ENCODE results near the gene ZNFX1. TPM values are rescaled to one million over a fixed set of nuclear protein-coding genes. Genes with fewer than 3 reads are reported as not detected.
A peak's percentile ranks its signal among the peaks of the same experiment; 100 is the strongest.
"Not testable (repeated sequence)": the region's sequence is repeated elsewhere in the genome, so short reads cannot be mapped to it uniquely, and the experiment has no call there.

The ZNFX1 gene
- total RNA-seq, 2 experiments from 2014 or later: 64.2 to 66.6 TPM

GRCh38 chr20:49228676-49229075 is 49.2 kb downstream of the ZNFX1 start:
- Mint-ChIP-seq H3K4me3 (no peak overlapping the region), H3K27ac (no peak overlapping the region), H3K36me3 (peaks cover 35% of the 10 kb centered on the region), H3K27me3 (no peaks in the 10 kb centered on the region), H3K9me3 (no peaks in the 10 kb centered on the region), H3K4me1 (peaks cover 11% of the 10 kb centered on the region)
- DNase-seq (no peak), ATAC-seq (ENCODE audit: low read depth) (no peak)
- POLR2A ChIA-PET: no interaction called here

- ATAC-seq (ENCODE audit: low read depth): no peak
- DNase-seq: no peak
- Mint-ChIP-seq H3K36me3 (peaks cover 35% of the 10 kb centered on the region), H3K4me3 (no peak overlapping the region), H3K9me3 (no peaks in the 10 kb centered on the region), H3K27me3 (no peaks in the 10 kb centered on the region), H3K27ac (no peak overlapping the region), H3K4me1 (peaks cover 11% of the 10 kb centered on the region)
- POLR2A ChIA-PET: no interaction called here
Observed at GRCh38 chr20:49225896-49226295, 52.0 kb downstream of the ZNFX1 start.

GRCh38 chr20:49219924-49220831 is 57.7 kb downstream of the ZNFX1 start:
- ATAC-seq (ENCODE audit: low read depth) (no peak), DNase-seq (no peak)
- Mint-ChIP-seq H3K27me3 (no peaks in the 10 kb centered on the region), H3K9me3 (no peaks in the 10 kb centered on the region), H3K4me3 (peak overlapping the region; percentile 97), H3K4me1 (peaks cover 15% of the 10 kb centered on the region), H3K27ac (peak overlapping the region; percentile 99), H3K36me3 (peaks cover 21% of the 10 kb centered on the region)
- POLR2A ChIA-PET: interaction anchor here (1.2 to 4.3 kb wide), 2 partner anchors 10 to 32 kb away, joined by 5 to 28 read pairs; partner anchors contain the start of gene STAU1

- H3K9me3 Mint-ChIP-seq: no peaks in the 10 kb centered on the region
- POLR2A ChIA-PET: interaction anchor here (0.6 to 4.3 kb wide), 14 partner anchors 11 to 174 kb away, joined by 3 to 28 read pairs (median 4); partner anchors contain the start of genes CSE1L, STAU1 and ZNFX1
- H3K27ac Mint-ChIP-seq: peak within 1 kb of the TSS; percentile 99
- DNase-seq (peak; percentile 94), ATAC-seq (ENCODE audit: low read depth) (peak; percentile 92)
- H3K36me3 Mint-ChIP-seq: peaks cover 14% of the 10 kb centered on the region
- H3K4me1 Mint-ChIP-seq: peaks cover 15% of the 10 kb centered on the region
- peak within 1 kb of the TSS; percentile 97 for H3K4me3 Mint-ChIP-seq
- H3K27me3 Mint-ChIP-seq: no peaks in the 10 kb centered on the region
Observed at GRCh38 chr20:49219091-49219923, 58.5 kb downstream of the ZNFX1 start, which contains the start of gene DDX27. Gene DDX27, plus strand, starts transcription at chr20:49219416. Its CDS starts 33 bp downstream, at chr20:49219449.

GRCh38 chr20:49218739-49219090 is 59.1 kb downstream of the ZNFX1 start:
- Mint-ChIP-seq H3K4me3 (peak overlapping the region; percentile 97), H3K27ac (peak overlapping the region; percentile 99), H3K4me1 (peaks cover 15% of the 10 kb centered on the region), H3K36me3 (peaks cover 11% of the 10 kb centered on the region)
- not testable (repeated sequence) for H3K27me3 Mint-ChIP-seq, H3K9me3 Mint-ChIP-seq
- POLR2A ChIA-PET: interaction anchor here (0.6 to 4.3 kb wide), 13 partner anchors 11 to 173 kb away, joined by 3 to 28 read pairs (median 5); partner anchors contain the start of genes CSE1L, STAU1 and ZNFX1
- ATAC-seq (ENCODE audit: low read depth) (peak; percentile 3), DNase-seq (peak; percentile 46)

GRCh38 chr20:49216991-49217578 is 60.8 kb downstream of the ZNFX1 start:
- Mint-ChIP-seq H3K27me3 (no peaks in the 10 kb centered on the region), H3K4me3 (peak overlapping the region; percentile 68), H3K27ac (peak overlapping the region; percentile 28), H3K9me3 (no peaks in the 10 kb centered on the region), H3K4me1 (peaks cover 15% of the 10 kb centered on the region), H3K36me3 (peaks cover 6% of the 10 kb centered on the region)
- POLR2A ChIA-PET: interaction anchor here (0.5 to 4.3 kb wide), 2 partner anchors 28 to 37 kb away, joined by 3 to 28 read pairs; partner anchors contain the start of gene STAU1
- ATAC-seq (ENCODE audit: low read depth) (peak; percentile 33), DNase-seq (peak; percentile 89)

- ATAC-seq (ENCODE audit: low read depth): no peak
- no peaks in the 10 kb centered on the region for H3K27me3 Mint-ChIP-seq
- H3K9me3 Mint-ChIP-seq: peaks cover 1% of the 10 kb centered on the region
- H3K4me1 Mint-ChIP-seq: peaks cover 11% of the 10 kb centered on the region
- no peaks in the 10 kb centered on the region for H3K36me3 Mint-ChIP-seq
- no peak for DNase-seq
- no peak overlapping the region for H3K4me3 Mint-ChIP-seq
- POLR2A ChIA-PET: interaction anchor here (0.6 kb wide), 1 partner anchor 173 kb away, joined by 5 read pairs; no protein-coding TSS in a partner anchor
- no peak overlapping the region for H3K27ac Mint-ChIP-seq
Observed at GRCh38 chr20:49215232-49215631, 62.6 kb downstream of the ZNFX1 start.

GRCh38 chr20:49214571-49214970 is 63.3 kb downstream of the ZNFX1 start:
- no peaks in the 10 kb centered on the region for H3K36me3 Mint-ChIP-seq
- no peak for DNase-seq
- no peaks in the 10 kb centered on the region for H3K27me3 Mint-ChIP-seq
- no peak overlapping the region for H3K27ac Mint-ChIP-seq
- no peak overlapping the region for H3K4me3 Mint-ChIP-seq
- POLR2A ChIA-PET: interaction anchor here (0.6 kb wide), 1 partner anchor 291 kb away, joined by 3 read pairs; no protein-coding TSS in a partner anchor
- no peak for ATAC-seq (ENCODE audit: low read depth)
- H3K4me1 Mint-ChIP-seq: peaks cover 6% of the 10 kb centered on the region
- H3K9me3 Mint-ChIP-seq: peaks cover 4% of the 10 kb centered on the region

GRCh38 chr20:49210757-49211110 is 67.1 kb downstream of the ZNFX1 start:
- POLR2A ChIA-PET: no interaction called here
- no peak overlapping the region for H3K4me3 Mint-ChIP-seq
- H3K9me3 Mint-ChIP-seq: peaks cover 4% of the 10 kb centered on the region

GRCh38 chr20:49210101-49210756 is 67.6 kb downstream of the ZNFX1 start:
- POLR2A ChIA-PET: no interaction called here
- no peak for ATAC-seq (ENCODE audit: low read depth)
- H3K27me3 Mint-ChIP-seq: no peaks in the 10 kb centered on the region

More at GRCh38 chr20:49210757-49211110, 67.1 kb downstream of the ZNFX1 start:
- Mint-ChIP-seq H3K4me1 (no peaks in the 10 kb centered on the region), H3K36me3 (no peaks in the 10 kb centered on the region), H3K27me3 (no peaks in the 10 kb centered on the region), H3K27ac (no peak overlapping the region)
- ATAC-seq (ENCODE audit: low read depth) (no peak), DNase-seq (no peak)

GRCh38 chr20:49207076-49207475 is 70.8 kb downstream of the ZNFX1 start:
- no peak for DNase-seq
- no peak for ATAC-seq (ENCODE audit: low read depth)
- POLR2A ChIA-PET: interaction anchor here (1.7 kb wide), 1 partner anchor 12 kb away, joined by 4 read pairs; the partner anchor contains the start of gene DDX27
- Mint-ChIP-seq H3K4me3 (no peak overlapping the region), H3K4me1 (no peaks in the 10 kb centered on the region), H3K36me3 (no peaks in the 10 kb centered on the region), H3K9me3 (peaks cover 4% of the 10 kb centered on the region), H3K27me3 (no peaks in the 10 kb centered on the region), H3K27ac (no peak overlapping the region)

More at GRCh38 chr20:49210101-49210756, 67.6 kb downstream of the ZNFX1 start:
- DNase-seq: no peak
- no peaks in the 10 kb centered on the region for H3K4me1 Mint-ChIP-seq
- no peaks in the 10 kb centered on the region for H3K36me3 Mint-ChIP-seq
- no peak overlapping the region for H3K4me3 Mint-ChIP-seq
- peaks cover 4% of the 10 kb centered on the region for H3K9me3 Mint-ChIP-seq
- no peak overlapping the region for H3K27ac Mint-ChIP-seq

GRCh38 chr20:49203746-49204145 is 74.1 kb downstream of the ZNFX1 start:
- H3K4me1 Mint-ChIP-seq: no peaks in the 10 kb centered on the region
- no peaks in the 10 kb centered on the region for H3K9me3 Mint-ChIP-seq
- no peak overlapping the region for H3K4me3 Mint-ChIP-seq
- no peak for ATAC-seq (ENCODE audit: low read depth)
- POLR2A ChIA-PET: interaction anchor here (0.6 to 0.7 kb wide), 2 partner anchors 10 to 130 kb away, joined by 3 to 4 read pairs; no protein-coding TSS in a partner anchor
- no peak overlapping the region for H3K27ac Mint-ChIP-seq
- DNase-seq: no peak
- peaks cover 4% of the 10 kb centered on the region for H3K27me3 Mint-ChIP-seq
- H3K36me3 Mint-ChIP-seq: no peaks in the 10 kb centered on the region
